Nephron progenitor cell (in vitro differentiated cells): ENCODE results near the gene RNPS1.
A peak's percentile ranks its signal among the peaks of the same experiment; 100 is the strongest.

Experiments
- DNase-seq: peaks from one replicate; pipeline ENCODE4 v3.0.0; 2021
- H3K27ac Mint-ChIP-seq: 2 replicates; pipeline ENCODE4 v1.8.0; 2021; ENCODE audit warnings: mild to moderate bottlenecking, moderate library complexity, mixed read lengths
- H3K27me3 Mint-ChIP-seq: 2 replicates; pipeline ENCODE4 v1.8.0; 2021; ENCODE audit warnings: mild to moderate bottlenecking, low read depth, mixed read lengths; ENCODE audit not compliant: poor library complexity
- H3K36me3 Mint-ChIP-seq: 2 replicates; pipeline ENCODE4 v1.8.0; 2021; ENCODE audit warnings: low read depth, mixed read lengths
- H3K4me1 Mint-ChIP-seq: 2 replicates; pipeline ENCODE4 v1.8.0; 2021; ENCODE audit warnings: mixed read lengths
- H3K4me3 Mint-ChIP-seq: 2 replicates; pipeline ENCODE4 v1.8.0; 2021; ENCODE audit warnings: mild to moderate bottlenecking, moderate library complexity, mixed read lengths
- H3K9me3 Mint-ChIP-seq: 2 replicates; pipeline ENCODE4 v1.8.0; 2021; ENCODE audit warnings: mild to moderate bottlenecking, moderate library complexity, mixed read lengths
- CTCF ChIP-seq: fragments of 200-600 bp; sonication (generic); IDR thresholded peaks from 2 replicates; pipeline ENCODE4 v1.5.0; 2021; ENCODE audit warnings: antibody characterized with exemption

RNPS1 gene

GRCh38 chr16:2275476-2276367, 7.8 kb upstream of the RNPS1 start:
- H3K4me1 Mint-ChIP-seq: peaks cover 29% of the 10 kb centered on the region
- no peak overlapping the region for H3K27ac Mint-ChIP-seq
- no peak for DNase-seq
- peaks cover 4% of the 10 kb centered on the region for H3K36me3 Mint-ChIP-seq
- H3K27me3 Mint-ChIP-seq: peaks cover 5% of the 10 kb centered on the region
- peak overlapping the region; percentile 33 for H3K4me3 Mint-ChIP-seq
- H3K9me3 Mint-ChIP-seq: no peaks in the 10 kb centered on the region
- TF ChIP-seq CTCF: no peak

- TF ChIP-seq CTCF: no peak
- no peak overlapping the region for H3K4me3 Mint-ChIP-seq
Measured at GRCh38 chr16:2273931-2274330, 6.0 kb upstream of the RNPS1 start.

GRCh38 chr16:2273484-2273883, 5.6 kb upstream of the RNPS1 start:
- Mint-ChIP-seq H3K4me3 (no peak overlapping the region), H3K9me3 (no peaks in the 10 kb centered on the region), H3K27me3 (no peaks in the 10 kb centered on the region), H3K27ac (no peak overlapping the region), H3K4me1 (peaks cover 38% of the 10 kb centered on the region), H3K36me3 (peaks cover 4% of the 10 kb centered on the region)
- DNase-seq: no peak
- no peak for TF ChIP-seq CTCF

More at GRCh38 chr16:2273931-2274330, 6.0 kb upstream of the RNPS1 start:
- DNase-seq: no peak
- Mint-ChIP-seq H3K36me3 (peaks cover 4% of the 10 kb centered on the region), H3K27ac (no peak overlapping the region), H3K27me3 (peaks cover 4% of the 10 kb centered on the region), H3K4me1 (peaks cover 38% of the 10 kb centered on the region), H3K9me3 (no peaks in the 10 kb centered on the region)

- Mint-ChIP-seq H3K9me3 (no peaks in the 10 kb centered on the region), H3K4me1 (peaks cover 26% of the 10 kb centered on the region), H3K27ac (no peak overlapping the region), H3K27me3 (peaks cover 4% of the 10 kb centered on the region), H3K4me3 (no peak overlapping the region), H3K36me3 (peaks cover 4% of the 10 kb centered on the region)
- no peak for TF ChIP-seq CTCF
- DNase-seq: no peak
Measured at GRCh38 chr16:2271848-2272461, 4.0 kb upstream of the RNPS1 start.

- no peak for DNase-seq
- Mint-ChIP-seq H3K27ac (no peak overlapping the region), H3K27me3 (peaks cover 4% of the 10 kb centered on the region), H3K36me3 (peaks cover 4% of the 10 kb centered on the region), H3K4me1 (peaks cover 26% of the 10 kb centered on the region), H3K4me3 (no peak overlapping the region), H3K9me3 (no peaks in the 10 kb centered on the region)
- TF ChIP-seq CTCF: no peak
Measured at GRCh38 chr16:2270588-2271470, 2.9 kb upstream of the RNPS1 start.
